ENCODE results near the gene RAB4B.
"Not testable (repeated sequence)": the region's sequence is repeated elsewhere in the genome, so short reads cannot be mapped to it uniquely, and the experiment has no call there.

The RAB4B gene

DNA sequence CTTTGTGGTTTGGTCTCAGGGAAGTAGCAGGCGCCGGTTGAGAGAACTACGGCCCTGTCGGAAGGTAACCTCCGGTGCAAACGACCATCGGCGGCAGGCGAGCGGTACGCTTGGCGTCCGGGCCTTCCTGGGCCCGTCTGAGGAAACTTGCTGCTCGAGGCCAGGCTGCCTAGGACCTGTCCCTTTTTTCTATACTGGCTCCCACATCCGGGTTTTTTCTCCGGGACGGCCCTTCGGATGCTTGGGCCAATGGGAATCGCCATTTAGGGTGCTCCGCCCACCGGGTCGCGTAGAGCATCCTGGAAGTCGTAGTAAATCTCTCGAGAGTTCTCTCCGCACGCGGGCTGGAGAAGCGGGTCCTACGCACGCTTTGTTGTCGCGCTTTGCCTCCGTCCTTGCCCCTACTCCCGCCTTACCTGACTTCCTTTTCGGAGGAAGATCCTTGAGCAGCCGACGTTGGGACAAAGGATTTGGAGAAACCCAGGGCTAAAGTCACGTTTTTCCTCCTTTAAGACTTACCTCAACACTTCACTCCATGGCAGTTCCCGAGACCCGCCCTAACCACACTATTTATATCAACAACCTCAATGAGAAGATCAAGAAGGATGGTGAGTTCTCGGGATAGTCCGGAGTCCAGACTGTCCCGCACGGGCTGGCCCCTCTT lies 27.0 kb upstream of the RAB4B start, which contains the start of gene SNRPA:
TSS of gene SNRPA (plus strand) at position 330 of the 664 bp plus-strand sequence. CDS start at position 536, 206 bp downstream.
- DNase-seq (ENCODE audit: low read depth), result peak; percentile 94

DNA sequence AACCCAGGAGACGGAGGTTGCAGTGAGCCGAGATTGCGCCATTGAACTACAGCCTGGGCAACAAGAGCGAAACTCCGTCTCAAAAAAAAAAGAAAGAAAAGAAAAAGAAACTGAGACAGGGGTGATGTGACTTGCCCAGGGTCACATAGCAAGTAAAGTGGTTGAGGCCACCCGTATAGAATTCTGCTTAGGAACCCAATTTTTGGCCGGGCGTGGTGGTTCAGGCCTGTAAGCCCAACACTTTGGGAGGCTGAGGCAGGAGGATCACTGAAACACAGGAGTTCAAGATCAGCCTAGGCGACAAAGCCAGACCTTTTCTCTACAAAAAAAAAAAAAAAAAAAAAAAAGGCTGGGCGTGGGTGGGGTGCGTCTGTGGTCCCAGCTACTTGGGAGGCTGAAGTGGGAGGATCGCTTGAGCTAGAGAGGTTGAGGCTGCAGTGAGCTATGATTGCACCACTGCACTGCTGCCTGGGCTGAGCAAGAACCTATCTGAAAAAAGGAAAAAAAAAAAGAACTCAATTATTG lies 25.7 kb upstream of the RAB4B start:
- no peak for DNase-seq (ENCODE audit: low read depth)

DNA sequence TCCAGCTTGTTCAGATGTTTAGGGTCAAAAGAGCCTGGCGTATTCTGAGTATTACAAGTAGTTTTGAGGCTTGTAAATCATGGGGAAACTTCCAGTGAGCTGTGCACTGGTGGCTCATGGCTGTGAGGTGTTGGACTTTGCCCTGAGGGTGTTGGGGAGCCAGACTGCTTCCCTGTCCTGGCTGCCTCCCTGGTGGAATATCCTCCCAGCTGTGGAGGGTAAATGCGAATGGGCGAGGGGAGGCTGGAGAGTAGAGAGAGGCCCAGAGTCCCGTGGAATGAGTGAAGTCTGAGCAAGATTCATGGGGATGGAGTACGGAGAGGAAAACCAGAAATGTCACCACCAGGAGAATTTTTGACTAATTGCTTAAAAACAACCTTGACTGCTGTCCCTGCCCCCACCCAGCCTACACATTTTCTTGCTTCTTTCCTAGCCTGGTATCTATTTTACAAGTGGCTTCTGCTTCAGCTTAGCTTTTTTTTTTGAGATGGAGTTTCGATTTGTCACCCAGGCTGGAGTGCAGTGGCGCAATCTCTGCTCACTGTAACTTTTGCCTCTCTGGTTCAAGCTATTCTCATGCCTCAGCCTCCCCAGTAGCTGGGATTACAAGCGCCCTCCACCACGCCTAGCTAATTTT lies 23.3 kb upstream of the RAB4B start:
- no peak for DNase-seq (ENCODE audit: low read depth)

DNA sequence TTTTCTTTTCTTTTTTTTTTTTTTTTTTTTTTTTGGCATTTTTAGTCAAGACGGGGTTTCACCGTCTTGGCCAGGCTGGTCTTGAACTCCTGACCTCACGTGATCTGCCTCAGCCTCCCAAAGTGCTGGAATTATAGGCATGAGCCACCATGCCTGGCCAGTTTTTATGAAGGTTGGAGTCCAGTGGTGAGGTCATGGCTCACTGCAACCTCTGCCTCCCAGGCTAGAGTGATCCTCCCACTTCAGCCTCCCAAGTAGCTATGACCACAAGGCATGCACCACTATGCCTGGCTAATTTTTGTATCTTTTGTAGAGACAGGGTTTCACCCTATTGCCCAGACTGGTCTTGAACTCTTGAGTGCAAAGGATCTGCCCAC lies 22.8 kb upstream of the RAB4B start:
- no peak for DNase-seq (ENCODE audit: low read depth)

DNA sequence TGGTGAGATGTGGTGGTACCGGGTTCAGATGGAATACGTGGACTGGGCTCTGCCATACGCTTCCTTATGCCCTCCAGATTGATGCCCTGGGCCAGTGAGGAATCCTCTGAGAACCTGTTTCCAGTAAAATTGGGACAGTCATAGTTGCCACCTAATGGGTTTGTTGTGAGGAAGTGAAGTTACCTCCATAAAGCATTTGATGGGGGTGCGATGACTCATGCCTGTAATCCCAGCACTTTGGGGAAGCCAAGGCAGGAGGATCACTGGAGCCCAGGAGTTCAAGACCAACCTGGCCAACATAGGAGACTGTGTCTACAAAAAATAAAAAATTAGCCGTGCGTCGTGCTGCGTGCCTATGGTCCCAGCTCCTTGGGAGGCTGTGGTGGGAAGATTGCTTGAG lies 22.3 kb upstream of the RAB4B start:
- no peak for DNase-seq (ENCODE audit: low read depth)

DNA sequence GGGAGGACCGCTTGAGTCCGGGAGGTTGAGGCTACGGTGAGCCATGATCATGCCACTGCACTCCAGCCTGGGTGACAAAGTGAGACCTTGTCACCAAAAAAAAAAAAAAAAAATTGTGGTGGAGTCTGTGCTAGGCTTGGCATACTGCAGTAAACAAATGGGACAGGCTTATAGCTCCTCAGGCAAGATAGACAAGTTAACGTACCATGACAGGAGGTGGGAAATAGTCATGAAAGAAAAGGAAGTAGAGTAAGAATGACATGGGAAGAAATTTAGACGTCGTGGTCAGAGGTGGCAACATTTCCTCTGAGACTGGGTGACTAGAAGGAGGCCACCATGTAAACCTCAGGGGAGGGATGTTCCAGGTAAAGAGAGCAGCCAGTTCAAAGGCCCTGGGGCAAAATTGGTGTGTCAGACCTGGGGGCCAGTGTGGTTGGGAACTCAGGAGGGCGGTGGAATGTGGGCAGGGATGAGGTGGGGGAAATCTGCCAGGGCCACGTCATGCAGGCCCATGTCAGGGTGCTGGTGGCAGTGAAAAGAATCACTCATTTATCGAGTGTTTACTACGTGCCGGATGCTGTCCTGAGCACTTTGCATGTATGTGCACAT lies 21.4 kb upstream of the RAB4B start:
- DNase-seq (ENCODE audit: low read depth), result no peak

DNA sequence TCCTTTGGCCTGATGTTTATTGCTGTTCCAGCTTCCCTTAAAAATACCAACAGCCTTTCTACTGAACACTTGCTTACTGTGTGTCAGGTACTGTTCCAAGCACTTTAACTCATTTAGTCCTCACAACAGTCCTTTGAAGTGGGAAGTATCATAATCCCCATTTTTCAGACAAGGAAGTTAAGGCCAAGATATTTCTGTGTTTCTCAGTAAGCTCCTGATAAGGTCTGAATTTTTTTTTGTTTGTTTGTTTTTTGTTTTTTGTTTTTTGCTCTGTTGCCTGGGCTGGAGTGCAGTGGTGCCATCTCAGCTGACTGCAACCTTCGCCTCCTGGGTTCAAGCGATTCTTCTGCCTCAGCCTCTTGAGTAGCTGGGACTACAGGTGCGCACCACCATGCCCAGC lies 19.6 kb upstream of the RAB4B start:
- DNase-seq (ENCODE audit: low read depth), result no peak

DNA sequence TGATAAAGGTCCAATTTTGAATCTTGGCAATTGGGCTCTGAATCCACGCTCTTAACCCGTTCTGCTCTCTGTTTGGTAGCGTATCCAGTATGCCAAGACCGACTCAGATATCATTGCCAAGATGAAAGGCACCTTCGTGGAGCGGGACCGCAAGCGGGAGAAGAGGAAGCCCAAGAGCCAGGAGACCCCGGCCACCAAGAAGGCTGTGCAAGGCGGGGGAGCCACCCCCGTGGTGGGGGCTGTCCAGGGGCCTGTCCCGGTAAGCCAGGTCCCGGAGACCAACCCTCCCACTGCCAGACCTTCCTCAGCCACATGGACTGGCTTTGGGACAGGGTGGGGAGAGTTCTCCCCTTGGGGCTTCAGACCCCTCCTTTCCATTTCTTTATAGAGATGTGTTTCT lies 18.7 kb upstream of the RAB4B start:
- DNase-seq (ENCODE audit: low read depth), result no peak

DNA sequence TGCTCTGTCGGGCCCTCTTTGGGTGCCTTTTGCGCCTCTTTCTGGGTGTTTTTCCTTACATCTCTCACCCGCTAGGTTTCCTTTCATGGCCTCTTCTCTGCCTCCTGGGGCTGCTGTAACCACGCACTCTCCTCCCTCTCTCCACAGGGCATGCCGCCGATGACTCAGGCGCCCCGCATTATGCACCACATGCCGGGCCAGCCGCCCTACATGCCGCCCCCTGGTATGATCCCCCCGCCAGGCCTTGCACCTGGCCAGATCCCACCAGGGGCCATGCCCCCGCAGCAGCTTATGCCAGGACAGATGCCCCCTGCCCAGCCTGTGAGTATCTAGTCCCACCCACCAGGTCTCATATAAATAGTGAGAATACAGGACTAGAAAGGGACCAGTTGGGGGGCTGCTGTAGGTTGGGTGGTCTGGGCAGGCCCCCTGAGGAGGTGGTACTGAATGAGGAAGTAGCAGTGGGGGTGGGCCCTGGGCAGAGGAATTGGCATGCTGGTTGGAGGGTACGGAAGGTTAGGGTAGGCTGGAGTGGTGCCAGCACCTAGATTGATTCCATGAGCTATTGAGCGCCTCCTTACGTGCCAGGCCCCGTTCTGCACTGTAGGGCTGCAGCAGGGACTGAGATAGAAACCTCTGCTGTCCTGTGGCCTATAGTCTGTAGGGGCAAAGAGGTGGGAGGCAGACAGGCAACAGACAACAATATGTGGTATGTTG lies 15.1 kb upstream of the RAB4B start:
- DNase-seq (ENCODE audit: low read depth), result no peak

DNA sequence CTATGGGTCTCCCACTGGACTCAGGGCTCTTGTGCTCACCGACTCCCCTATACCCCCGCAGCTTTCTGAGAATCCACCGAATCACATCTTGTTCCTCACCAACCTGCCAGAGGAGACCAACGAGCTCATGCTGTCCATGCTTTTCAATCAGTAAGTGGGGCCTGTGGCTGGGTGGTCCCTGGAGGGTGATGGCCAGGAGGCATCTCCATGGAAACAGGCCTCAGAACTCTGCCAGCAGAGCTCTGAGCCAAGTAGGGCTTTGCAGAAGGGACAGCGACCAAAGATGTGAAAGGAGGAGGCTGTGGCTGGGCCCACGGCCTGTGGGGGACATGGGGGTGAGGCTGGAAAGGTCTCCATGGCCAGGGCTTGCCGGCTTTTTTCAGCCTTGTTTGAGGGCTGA lies 14.5 kb upstream of the RAB4B start:
- no peak for DNase-seq (ENCODE audit: low read depth)

DNA sequence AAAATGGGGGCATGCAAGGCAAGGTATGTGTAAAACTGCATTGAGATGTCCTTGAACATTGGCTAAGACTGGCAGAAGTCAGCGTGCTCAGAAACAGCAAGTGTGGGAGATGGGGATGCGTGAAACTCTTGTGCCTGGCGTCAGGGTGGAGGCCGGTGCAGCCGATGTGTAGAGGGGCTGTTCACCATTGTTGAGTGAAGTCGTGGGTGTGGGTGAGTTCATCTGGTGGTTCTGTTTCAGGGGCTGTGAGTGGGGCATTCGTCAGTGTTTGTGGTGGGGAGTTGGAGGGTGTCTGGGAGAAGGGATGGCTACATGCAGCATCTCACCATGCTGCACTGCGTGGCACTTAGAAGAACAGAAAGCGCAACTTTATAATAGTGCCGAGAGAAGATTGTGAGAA lies 14.1 kb upstream of the RAB4B start:
- DNase-seq (ENCODE audit: low read depth), result no peak

DNA sequence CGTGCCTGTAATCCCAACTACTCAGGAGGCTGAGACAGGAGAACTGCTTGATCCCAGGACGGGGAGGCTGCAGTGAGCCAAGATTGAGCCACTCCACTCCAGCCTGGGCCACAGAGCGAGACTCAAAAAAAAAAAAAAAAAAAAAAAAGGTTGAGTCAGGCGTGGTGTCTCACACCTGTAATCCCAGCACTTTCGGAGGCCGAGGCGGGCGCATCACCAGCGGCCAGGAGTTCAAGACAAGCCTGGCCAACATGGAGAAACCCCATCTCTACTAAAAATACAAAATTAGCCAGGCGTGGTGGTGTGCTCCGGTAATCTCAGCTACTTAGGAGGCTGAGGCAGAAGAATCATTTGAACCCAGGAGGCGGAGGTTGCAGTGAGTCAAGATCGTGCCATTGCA lies 11.7 kb upstream of the RAB4B start:
- not testable (repeated sequence) for DNase-seq (ENCODE audit: low read depth)

DNA sequence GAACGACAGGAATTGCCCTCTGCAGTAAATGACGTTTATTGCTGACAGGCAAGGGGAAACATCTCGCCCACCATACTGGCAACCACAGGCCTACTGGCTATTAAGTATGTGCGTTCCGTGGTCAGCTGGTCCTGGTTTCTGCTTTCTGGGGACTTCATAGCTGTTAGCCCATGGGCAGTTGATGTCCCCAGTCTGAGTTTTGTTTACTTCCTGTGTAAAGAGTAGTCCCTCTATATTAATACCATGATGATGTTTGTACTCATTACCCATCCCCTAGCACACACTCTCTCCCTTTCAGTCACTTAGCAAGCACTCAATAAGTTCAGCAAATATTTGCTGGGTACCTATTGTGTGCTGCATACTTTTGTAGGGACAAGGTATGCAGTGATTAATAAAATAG lies 9.2 kb upstream of the RAB4B start:
- DNase-seq (ENCODE audit: low read depth), result no peak

DNA sequence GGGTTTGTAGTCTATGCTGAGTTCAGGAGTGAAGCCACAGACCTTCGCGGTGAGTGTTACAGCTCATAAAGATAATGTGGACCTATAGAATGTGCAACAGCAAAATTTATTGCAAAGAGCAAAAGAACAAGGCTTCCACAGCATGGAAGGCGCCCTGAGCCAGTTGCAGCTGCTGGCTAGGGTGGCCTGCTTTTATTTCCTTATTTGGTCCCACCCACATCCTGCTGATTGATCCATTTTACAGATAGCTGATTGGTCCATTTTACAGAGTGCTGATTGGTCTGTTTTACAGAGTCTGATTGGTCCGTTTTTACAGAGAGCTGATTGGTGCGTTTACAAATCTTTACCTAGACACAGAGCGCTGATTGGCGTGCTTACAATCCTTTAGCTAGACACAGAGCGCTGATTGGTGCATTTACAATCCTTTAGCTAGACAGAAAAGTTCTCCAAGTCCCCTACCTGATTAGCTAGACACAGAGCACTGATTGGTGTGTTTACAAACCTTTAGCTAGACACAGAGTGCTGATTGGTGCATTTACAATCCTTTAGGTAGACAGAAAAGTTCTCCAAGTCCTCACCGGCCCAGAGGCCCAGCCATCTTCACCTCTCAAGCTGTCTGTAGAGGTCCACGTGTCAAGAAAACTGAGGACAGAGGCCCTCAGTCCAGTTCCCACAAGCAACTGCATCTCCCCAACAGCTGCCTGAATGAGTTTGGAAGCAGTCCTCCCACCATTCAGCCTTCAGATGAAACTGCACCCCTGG lies 6.8 kb upstream of the RAB4B start:
- not testable (repeated sequence) for DNase-seq (ENCODE audit: low read depth)

DNA sequence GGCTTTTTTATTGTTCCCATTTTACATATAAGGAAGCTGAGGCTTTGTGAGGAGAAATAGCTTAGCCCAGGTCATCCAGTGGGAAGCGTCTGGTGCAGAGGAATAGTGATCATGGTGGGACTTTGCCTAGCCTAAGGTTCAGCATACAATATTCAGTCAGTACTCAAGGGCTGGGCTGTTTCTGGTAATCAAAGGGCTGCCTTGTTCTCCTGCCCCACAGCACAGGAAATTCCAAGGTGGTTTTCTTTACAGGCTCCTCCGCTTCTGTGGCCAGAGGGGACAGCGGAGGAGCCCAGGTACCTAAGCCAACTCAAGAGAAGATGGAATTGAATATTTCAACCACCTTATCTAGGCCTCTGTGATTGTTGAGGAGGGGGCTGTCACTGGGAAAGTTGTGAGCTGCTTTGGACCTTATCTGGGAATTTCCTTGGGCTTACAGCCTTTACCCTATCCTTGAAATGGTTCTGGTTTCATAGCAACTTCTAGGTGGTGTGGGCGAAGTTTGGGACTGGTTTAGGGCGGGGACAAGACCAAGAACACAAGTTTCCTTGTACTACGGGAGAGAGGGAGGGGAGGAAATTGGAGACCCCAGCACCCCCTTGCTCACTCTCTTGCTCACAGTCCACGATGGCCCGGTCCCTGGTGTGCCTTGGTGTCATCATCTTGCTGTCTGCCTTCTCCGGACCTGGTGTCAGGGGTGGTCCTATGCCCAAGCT lies 3.0 kb upstream of the RAB4B start, which contains the start of gene MIA:
TSS of gene MIA (plus strand) at position 606 of the 716 bp plus-strand sequence. CDS start at position 628, 22 bp downstream.
- DNase-seq (ENCODE audit: low read depth), result no peak

DNA sequence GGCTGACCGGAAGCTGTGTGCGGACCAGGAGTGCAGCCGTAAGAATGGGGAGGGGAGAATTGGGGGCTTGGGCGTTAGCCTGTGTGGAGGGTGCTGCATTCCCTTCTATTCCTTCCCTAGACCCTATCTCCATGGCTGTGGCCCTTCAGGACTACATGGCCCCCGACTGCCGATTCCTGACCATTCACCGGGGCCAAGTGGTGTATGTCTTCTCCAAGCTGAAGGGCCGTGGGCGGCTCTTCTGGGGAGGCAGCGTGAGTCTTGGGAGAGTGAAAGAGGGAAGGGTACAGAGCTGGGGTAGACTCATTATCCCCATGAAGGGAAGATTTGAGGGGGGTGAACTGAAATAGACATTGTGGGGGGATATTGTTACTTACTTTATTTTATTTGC lies 2.4 kb upstream of the RAB4B start:
- no peak for DNase-seq (ENCODE audit: low read depth)

DNA sequence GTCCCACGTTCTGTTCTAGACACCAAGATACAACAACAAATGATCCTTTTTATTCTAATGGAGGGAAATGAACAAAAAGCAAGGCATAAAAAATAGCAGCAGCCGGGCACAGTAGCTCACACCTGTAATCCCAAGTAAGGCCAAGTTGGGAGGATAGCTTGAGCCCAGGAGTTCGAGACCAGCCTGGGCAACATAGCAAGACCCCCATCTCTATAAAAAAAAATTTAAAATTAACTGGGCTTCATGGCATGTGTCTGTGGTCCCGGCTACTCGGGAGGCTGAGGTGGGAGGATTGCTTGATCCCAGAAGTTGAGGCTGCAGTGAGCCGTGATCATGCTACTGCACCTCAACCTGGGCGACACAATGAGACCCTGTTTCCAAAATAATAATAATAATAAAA lies 1.7 kb upstream of the RAB4B start:
- DNase-seq (ENCODE audit: low read depth), result no peak

DNA sequence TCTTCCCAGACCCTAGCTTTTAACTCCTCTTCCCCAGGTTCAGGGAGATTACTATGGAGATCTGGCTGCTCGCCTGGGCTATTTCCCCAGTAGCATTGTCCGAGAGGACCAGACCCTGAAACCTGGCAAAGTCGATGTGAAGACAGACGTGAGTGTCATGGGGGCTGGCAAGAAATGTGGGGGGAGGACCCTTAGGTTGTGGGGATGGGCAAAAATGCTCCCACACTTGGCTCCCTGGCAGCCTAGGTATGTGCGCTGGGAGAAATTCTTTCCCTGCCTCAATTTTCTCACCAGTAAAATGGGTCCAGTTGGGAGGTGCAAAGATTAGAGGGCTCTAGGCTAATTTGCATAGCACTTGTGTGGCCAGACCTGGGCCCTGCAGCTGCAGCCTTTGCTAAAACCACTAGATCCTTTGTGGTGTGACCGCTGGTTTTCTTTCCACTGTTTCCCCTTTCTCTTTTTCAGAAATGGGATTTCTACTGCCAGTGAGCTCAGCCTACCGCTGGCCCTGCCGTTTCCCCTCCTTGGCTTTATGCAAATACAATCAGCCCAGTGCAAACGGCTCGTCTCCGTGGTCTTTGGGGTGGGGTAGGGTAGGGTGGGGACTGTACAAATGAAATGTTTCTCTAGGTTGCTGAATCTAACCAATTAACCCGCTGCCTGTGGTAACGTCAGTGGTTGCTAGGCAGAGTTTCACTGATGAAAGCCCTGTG lies 959 bp upstream of the RAB4B start:
- peak; percentile 79 for DNase-seq (ENCODE audit: low read depth)

DNA sequence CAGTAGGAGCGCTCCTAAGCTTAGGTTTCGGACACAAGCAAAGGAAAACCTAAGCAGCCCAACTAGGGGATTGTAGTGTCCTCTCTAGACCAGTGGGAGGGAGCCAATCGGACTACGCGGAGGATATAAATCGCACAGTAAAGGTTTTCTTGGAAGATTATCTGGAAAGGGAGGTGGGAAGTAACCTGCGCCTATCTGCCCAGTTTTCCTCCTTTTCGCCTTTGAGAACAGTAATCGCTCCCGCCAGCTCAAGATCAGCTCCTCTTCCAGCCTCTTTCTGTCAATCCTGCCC lies 456 bp upstream of the RAB4B start:
- DNase-seq (ENCODE audit: low read depth), result no peak

DNA sequence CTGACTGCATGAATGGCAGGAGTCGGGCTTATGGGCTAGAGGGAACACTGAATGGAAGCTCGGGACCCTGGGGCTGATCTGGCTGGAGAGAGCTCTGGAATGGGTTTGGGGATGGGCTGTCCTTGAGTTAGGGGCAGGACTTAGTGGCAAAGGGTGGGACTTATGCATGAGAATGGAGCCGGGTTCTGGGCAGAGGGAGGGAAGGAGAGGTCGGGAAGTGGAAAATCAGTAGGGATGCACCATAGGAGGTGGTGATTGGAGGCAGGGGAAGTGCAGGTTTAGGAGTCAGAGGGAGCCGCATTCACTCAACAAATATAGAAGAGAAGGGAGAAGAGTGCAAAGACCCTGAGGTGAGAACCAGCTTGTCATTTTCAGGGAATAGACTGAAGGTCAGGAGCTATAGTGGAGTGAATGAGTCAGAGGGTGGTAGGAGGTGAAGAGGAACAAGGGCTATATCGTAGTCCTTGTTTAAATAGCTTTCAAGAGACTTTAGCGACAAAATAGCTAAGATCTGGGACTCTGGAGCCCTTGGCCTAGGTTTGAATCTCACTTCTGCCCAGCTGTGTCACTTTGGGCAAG lies 748 bp downstream of the RAB4B start:
- DNase-seq (ENCODE audit: low read depth), result no peak

All from HS-5 (cell line).